IMR-90 (cell line): ENCODE measurements around the gene CCNE1. TPM values are rescaled to one million over a fixed set of nuclear protein-coding genes. Genes with fewer than 3 reads are reported as not detected.
A peak's percentile ranks its signal among the peaks of the same experiment; 100 is the strongest.

Experiments used
- ATAC-seq: fragments of 200-7000 bp; cut with Tn5 transposase; 2 replicates; pipeline ENCODE4 v1.9.1; 2020; ENCODE audit warnings: low read depth, mild to moderate bottlenecking, moderate library complexity
- BruUV-seq: library from RNA; stranded (reverse); fragments of 400-500 nt; replicated peaks from 2 replicates; lab custom pipeline; 2021; lab: Mats Ljungman, UMichigan
- CTCF ChIA-PET: fragments of 300-600 bp; formaldehyde crosslinking; extraction: SDS; loops from one replicate; lab custom pipeline; 2021; ENCODE audit warnings: antibody characterized with exemption; lab: Yijun Ruan, JAX
- POLR2A ChIA-PET: fragments of 300-600 bp; sonication (Branson Sonifier 250); formaldehyde crosslinking; loops from one replicate; lab custom pipeline; 2022; ENCODE audit warnings: antibody characterized with exemption; ENCODE audit not compliant: unreplicated experiment; lab: Charles Lee
- DNase-seq: peaks from one replicate; pipeline ENCODE4 v3.0.0; 2013
- H2AFZ ChIP-seq: replicated peaks from 2 replicates; pipeline ENCODE3; 2013; ENCODE audit warnings: low read length, mild to moderate bottlenecking; ENCODE audit not compliant: poor library complexity
- H2AK5ac ChIP-seq: 2 replicates; pipeline ENCODE4 v1.6.1; 2013; ENCODE audit warnings: low read depth, low read length, inconsistent platforms
- H2AK9ac ChIP-seq: replicated peaks from 2 replicates; pipeline ENCODE3; 2013; ENCODE audit warnings: mild to moderate bottlenecking, low read depth, low read length, moderate library complexity; ENCODE audit not compliant: poor library complexity
- H2BK120ac ChIP-seq: 2 replicates; pipeline ENCODE4 v1.6.1; 2013; ENCODE audit warnings: low read depth, low read length, inconsistent platforms
- H2BK15ac ChIP-seq: 3 replicates; pipeline ENCODE4 v1.6.1; 2013; ENCODE audit warnings: low read depth, low read length, inconsistent platforms
- H2BK20ac ChIP-seq: 2 replicates; pipeline ENCODE4 v1.6.1; 2013; ENCODE audit warnings: low read depth, mild to moderate bottlenecking, inconsistent platforms, low read length, moderate library complexity
- H2BK5ac ChIP-seq: 2 replicates; pipeline ENCODE4 v1.6.1; 2013; ENCODE audit warnings: mild to moderate bottlenecking, low read depth, low read length, inconsistent platforms; ENCODE audit not compliant: poor library complexity, severe bottlenecking
- H3K14ac ChIP-seq: replicated peaks from 2 replicates; pipeline ENCODE4 v1.6.1; 2013; ENCODE audit warnings: low read depth, low read length, inconsistent platforms
- H3K18ac ChIP-seq: 2 replicates; pipeline ENCODE4 v1.6.1; 2013; ENCODE audit warnings: low read depth, low read length, control low read depth
- H3K23ac ChIP-seq: 2 replicates; pipeline ENCODE4 v1.6.1; 2013; ENCODE audit warnings: low read depth, low read length, inconsistent platforms
- H3K27ac ChIP-seq: 2 replicates; pipeline ENCODE4 v1.5.1; 2013; ENCODE audit warnings: mild to moderate bottlenecking, control low read depth, low read length; ENCODE audit not compliant: insufficient read depth
- H3K27me3 ChIP-seq: 2 replicates; pipeline ENCODE4 v1.6.1; 2013; ENCODE audit warnings: low read length; ENCODE audit not compliant: control insufficient read depth, insufficient read depth
- H3K36me3 ChIP-seq: 2 replicates; pipeline ENCODE4 v1.6.1; 2013; ENCODE audit warnings: low read length, mixed read lengths; ENCODE audit not compliant: control insufficient read depth, insufficient read depth
- H3K4ac ChIP-seq: 2 replicates; pipeline ENCODE4 v1.6.1; 2013; ENCODE audit warnings: low read depth, low read length, inconsistent platforms
- H3K4me1 ChIP-seq: 2 replicates; pipeline ENCODE4 v1.6.1; 2013; ENCODE audit warnings: low read length, mixed read lengths; ENCODE audit not compliant: control insufficient read depth, insufficient read depth
- H3K4me2 ChIP-seq: 2 replicates; pipeline ENCODE4 v1.6.1; 2013; ENCODE audit warnings: low read depth, mild to moderate bottlenecking, control low read depth, low read length, moderate library complexity
- H3K4me3 ChIP-seq: 2 replicates; pipeline ENCODE4 v1.5.1; 2013; ENCODE audit warnings: low read depth, mild to moderate bottlenecking, control low read depth, low read length, moderate library complexity; ENCODE audit not compliant: insufficient read depth
- H3K56ac ChIP-seq: 2 replicates; pipeline ENCODE4 v1.6.1; 2013; ENCODE audit warnings: low read length, inconsistent platforms; ENCODE audit not compliant: insufficient read depth; ENCODE audit errors: extremely low read depth
- H3K79me1 ChIP-seq, 2 experiments: 2 replicates each; pipeline ENCODE4 v1.6.1; 2013; ENCODE audit warnings: low read length in 2 of 2, inconsistent platforms in 1 of 2, low read depth in 1 of 2
- H3K9ac ChIP-seq: 2 replicates; pipeline ENCODE4 v1.6.1; 2013; ENCODE audit warnings: low read depth, low read length, control low read depth
- H3K9me1 ChIP-seq: 2 replicates; pipeline ENCODE4 v1.6.1; 2013; ENCODE audit warnings: low read length, inconsistent platforms; ENCODE audit not compliant: insufficient read depth
- H3K9me3 ChIP-seq: 2 replicates; pipeline ENCODE4 v1.6.1; 2013; ENCODE audit warnings: low read length; ENCODE audit not compliant: control insufficient read depth, insufficient read depth
- H4K20me1 ChIP-seq: 2 replicates; pipeline ENCODE4 v1.6.1; 2013; ENCODE audit warnings: low read length, inconsistent platforms; ENCODE audit not compliant: insufficient read depth
- H4K5ac ChIP-seq: 2 replicates; pipeline ENCODE4 v1.6.1; 2013; ENCODE audit warnings: mild to moderate bottlenecking, low read depth, low read length, control low read depth
- H4K8ac ChIP-seq, 2 experiments: 2 replicates each; pipeline ENCODE4 v1.6.1; 2013; ENCODE audit warnings: low read depth in 2 of 2, low read length in 2 of 2, control low read depth in 1 of 2, inconsistent platforms in 1 of 2
- H4K91ac ChIP-seq: 2 replicates; pipeline ENCODE4 v1.6.1; 2013; ENCODE audit warnings: low read depth, low read length, inconsistent platforms; ENCODE audit not compliant: insufficient read depth
- BHLHE40 ChIP-seq: fragments of 150-350 bp; IDR thresholded peaks from 2 replicates; pipeline ENCODE4 v1.6.1; 2016; ENCODE audit warnings: mild to moderate bottlenecking, low read depth, low read length
- CEBPB ChIP-seq: IDR thresholded peaks from 2 replicates; pipeline ENCODE4 v1.6.1; 2012; ENCODE audit warnings: low read depth, low read length, improper control_type of control experiment
- CHD1 ChIP-seq: IDR thresholded peaks from 2 replicates; pipeline ENCODE4 v1.6.1; 2012; ENCODE audit warnings: low read depth, low read length, improper control_type of control experiment
- FOS ChIP-seq: fragments of 150-350 bp; IDR thresholded peaks from 2 replicates; pipeline ENCODE4 v1.6.1; 2016; ENCODE audit warnings: low read depth, low read length
- MAFK ChIP-seq: IDR thresholded peaks from 2 replicates; pipeline ENCODE4 v1.6.1; 2012; ENCODE audit warnings: low read depth, low read length, improper control_type of control experiment
- MXI1 ChIP-seq: IDR thresholded peaks from 2 replicates; pipeline ENCODE4 v1.6.1; 2012; ENCODE audit warnings: low read depth, mild to moderate bottlenecking, low read length, moderate library complexity, borderline replicate concordance
- NFE2L2 ChIP-seq: fragments of 150-350 bp; IDR thresholded peaks from 2 replicates; pipeline ENCODE4 v1.6.1; 2016; ENCODE audit warnings: low read depth, mild to moderate bottlenecking, low read length
- POLR2A ChIP-seq: IDR thresholded peaks from 2 replicates; pipeline ENCODE4 v1.6.1; 2012; ENCODE audit warnings: mild to moderate bottlenecking, low read depth, low read length
- RAD21 ChIP-seq: IDR thresholded peaks from 2 replicates; pipeline ENCODE4 v1.6.1; 2012; ENCODE audit warnings: low read length, improper control_type of control experiment
- RFX5 ChIP-seq: IDR thresholded peaks from 2 replicates; pipeline ENCODE4 v1.8.0; 2012; ENCODE audit warnings: low read depth, mild to moderate bottlenecking, low read length, moderate library complexity
- SMC3 ChIP-seq: fragments of 150-350 bp; IDR thresholded peaks from 2 replicates; pipeline ENCODE4 v1.6.1; 2016; ENCODE audit warnings: low read depth, mild to moderate bottlenecking, antibody characterized with exemption, low read length, moderate library complexity
- WGBS, 2 experiments: methylation state at CpG; one replicate each; pipeline versions ENCODE4 v1.1.5 to v1.1.7; 2013; ENCODE audit warnings: missing lambda C conversion rate in 2 of 2; ENCODE audit not compliant: insufficient read length in 1 of 2; ENCODE audit errors: extremely low coverage in 2 of 2; 5-methylcytosine and 5-hydroxymethylcytosine counted together
- dilution Hi-C: fragments of 300-500 bp; cut with HindIII; formaldehyde crosslinking; loops from one replicate; pipeline ENCODE4 v1.14.3; 2018; ENCODE audit warnings: low sequenced_read_pairs; ENCODE audit not compliant: unreplicated experiment
- in situ Hi-C: fragments of 300-500 bp; cut with MboI; formaldehyde crosslinking; loops from 3 replicates; pipeline ENCODE4 v1.14.3; 2019; ENCODE audit warnings: low sequenced_read_pairs, inconsistent platforms, mixed read lengths
- intact Hi-C: fragments of 100-400 bp; cut with micrococcal nuclease; formaldehyde crosslinking; loops from 2 replicates; pipeline ENCODE4 v1.10.0; 2022
- polyA plus RNA-seq, 3 experiments: library from polyadenylated mRNA; depleted of rRNA; stranded (reverse); fragments of >200 nt; gene quantifications; 2 replicates each; pipeline ENCODE4 v1.2.3, GENCODE V29; 2012; ENCODE audit warnings: low replicate concordance in 1 of 3
- total RNA-seq: library from RNA; depleted of rRNA; stranded (reverse); fragments of >200 nt; gene quantifications from 2 replicates; pipeline ENCODE4 v1.2.3, GENCODE V29; 2012
- TF ChIP-seq, protein P1 (sequence below): conservative IDR thresholded peaks from 2 replicates; pipeline ENCODE4 v1.5.1; 2012; ENCODE audit warnings: mild to moderate bottlenecking, low read depth, low read length, improper control_type of control experiment
- TF ChIP-seq, protein P2 (sequence below): fragments of 150-350 bp; IDR thresholded peaks from 2 replicates; pipeline ENCODE4 v1.6.1; 2017; ENCODE audit warnings: mild to moderate bottlenecking, antibody characterized with exemption, low read length, low read depth
- TF ChIP-seq, protein P3 (sequence below): fragments of 150-350 bp; IDR thresholded peaks from 2 replicates; pipeline ENCODE4 v1.6.1; 2016; ENCODE audit warnings: low read depth, mild to moderate bottlenecking, low read length, moderate library complexity, borderline replicate concordance

CCNE1 gene
- total and polyA plus RNA-seq, 2 of the 4 experiments (the other 2 are of a cell fraction): 6.8 to 7.0 TPM

GRCh38 chr19:29844891-29845573 is 33.2 kb downstream of the CCNE1 start:
- POLR2A ChIA-PET: interaction anchor here (0.6 kb wide), 1 partner anchor 826 kb away, joined by 4 read pairs; no protein-coding TSS in a partner anchor
- TF ChIP-seq NFE2L2 (no peak), CHD1 (no peak), RFX5 (no peak), SMC3 (no peak), BHLHE40 (no peak), MXI1 (no peak; the same call in 1 of the 2 replicates), CEBPB (no peak), RAD21 (no peak), MAFK (no peak), POLR2A (no peak), FOS (no peak)
- TF ChIP-seq, protein P1, sequence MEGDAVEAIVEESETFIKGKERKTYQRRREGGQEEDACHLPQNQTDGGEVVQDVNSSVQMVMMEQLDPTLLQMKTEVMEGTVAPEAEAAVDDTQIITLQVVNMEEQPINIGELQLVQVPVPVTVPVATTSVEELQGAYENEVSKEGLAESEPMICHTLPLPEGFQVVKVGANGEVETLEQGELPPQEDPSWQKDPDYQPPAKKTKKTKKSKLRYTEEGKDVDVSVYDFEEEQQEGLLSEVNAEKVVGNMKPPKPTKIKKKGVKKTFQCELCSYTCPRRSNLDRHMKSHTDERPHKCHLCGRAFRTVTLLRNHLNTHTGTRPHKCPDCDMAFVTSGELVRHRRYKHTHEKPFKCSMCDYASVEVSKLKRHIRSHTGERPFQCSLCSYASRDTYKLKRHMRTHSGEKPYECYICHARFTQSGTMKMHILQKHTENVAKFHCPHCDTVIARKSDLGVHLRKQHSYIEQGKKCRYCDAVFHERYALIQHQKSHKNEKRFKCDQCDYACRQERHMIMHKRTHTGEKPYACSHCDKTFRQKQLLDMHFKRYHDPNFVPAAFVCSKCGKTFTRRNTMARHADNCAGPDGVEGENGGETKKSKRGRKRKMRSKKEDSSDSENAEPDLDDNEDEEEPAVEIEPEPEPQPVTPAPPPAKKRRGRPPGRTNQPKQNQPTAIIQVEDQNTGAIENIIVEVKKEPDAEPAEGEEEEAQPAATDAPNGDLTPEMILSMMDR: no peak
- TF ChIP-seq, protein P2, sequence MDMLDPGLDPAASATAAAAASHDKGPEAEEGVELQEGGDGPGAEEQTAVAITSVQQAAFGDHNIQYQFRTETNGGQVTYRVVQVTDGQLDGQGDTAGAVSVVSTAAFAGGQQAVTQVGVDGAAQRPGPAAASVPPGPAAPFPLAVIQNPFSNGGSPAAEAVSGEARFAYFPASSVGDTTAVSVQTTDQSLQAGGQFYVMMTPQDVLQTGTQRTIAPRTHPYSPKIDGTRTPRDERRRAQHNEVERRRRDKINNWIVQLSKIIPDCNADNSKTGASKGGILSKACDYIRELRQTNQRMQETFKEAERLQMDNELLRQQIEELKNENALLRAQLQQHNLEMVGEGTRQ: no peak
- TF ChIP-seq, protein P3, sequence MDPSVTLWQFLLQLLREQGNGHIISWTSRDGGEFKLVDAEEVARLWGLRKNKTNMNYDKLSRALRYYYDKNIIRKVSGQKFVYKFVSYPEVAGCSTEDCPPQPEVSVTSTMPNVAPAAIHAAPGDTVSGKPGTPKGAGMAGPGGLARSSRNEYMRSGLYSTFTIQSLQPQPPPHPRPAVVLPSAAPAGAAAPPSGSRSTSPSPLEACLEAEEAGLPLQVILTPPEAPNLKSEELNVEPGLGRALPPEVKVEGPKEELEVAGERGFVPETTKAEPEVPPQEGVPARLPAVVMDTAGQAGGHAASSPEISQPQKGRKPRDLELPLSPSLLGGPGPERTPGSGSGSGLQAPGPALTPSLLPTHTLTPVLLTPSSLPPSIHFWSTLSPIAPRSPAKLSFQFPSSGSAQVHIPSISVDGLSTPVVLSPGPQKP: no peak

More at GRCh38 chr19:29844891-29845573, 33.2 kb downstream of the CCNE1 start:
- Histone ChIP-seq H4K20me1 (no peaks in the 10 kb centered on the region; the same call in 1 of the 2 replicates), H3K79me1 (no peaks in the 10 kb centered on the region), H3K36me3 (no peaks in the 10 kb centered on the region), H2AFZ (peak overlapping the region; percentile 97), H3K27me3 (peaks cover 9% of the 10 kb centered on the region; the same call in 1 of the 2 replicates), H3K27ac (peak overlapping the region; percentile 31; the same call in 1 of the 2 replicates), H4K8ac (peak overlapping the region in 1 of 2 experiments; percentile 50; a peak in 2 of 4 replicates), H3K23ac (no peak overlapping the region), H4K5ac (no peak overlapping the region), H3K56ac (no peak overlapping the region), H2BK15ac (no peak overlapping the region), H3K9ac (peak overlapping the region; percentile 49), H3K9me3 (no peaks in the 10 kb centered on the region), H2BK120ac (no peak overlapping the region), H3K4ac (no peak overlapping the region), H3K4me1 (peaks cover 2% of the 10 kb centered on the region; the same call in 1 of the 2 replicates), H3K14ac (no peak overlapping the region), H4K91ac (no peak overlapping the region), H3K9me1 (no peaks in the 10 kb centered on the region), H3K18ac (no peak overlapping the region), H2BK20ac (no peak overlapping the region), H2BK5ac (peak overlapping the region; percentile 14), H2AK9ac (peak overlapping the region; percentile 53), H3K4me2 (peak overlapping the region; percentile 87), H2AK5ac (no peak overlapping the region), H3K4me3 (peak overlapping the region; percentile 79)
- WGBS, 2 experiments: 1% methylated on average over 10 of the region's 49 CpGs; no CpG with 5 or more reads in 1 of the 2 experiments
- peak; percentile 88 for DNase-seq
- ATAC-seq: peak; percentile 89
- dilution Hi-C loops (no loop called here), in situ Hi-C loops (loop anchor here (5.0 kb wide), 1 partner anchor 33 kb away; the partner anchor contains the start of gene CCNE1), intact Hi-C loops (loop anchor here (1.0 to 2.0 kb wide), 2 partner anchors 34 to 47 kb away; partner anchors contain the start of gene CCNE1)
- no TSS peak for BruUV-seq
- CTCF ChIA-PET: no interaction called here
